ENCODE measurements around the gene CFAP299. TPM values are rescaled to one million over a fixed set of nuclear protein-coding genes. Genes with fewer than 3 reads are reported as not detected.

The CFAP299 gene
- total RNA-seq, 1 donor from 2014 or later = not detected

DNA sequence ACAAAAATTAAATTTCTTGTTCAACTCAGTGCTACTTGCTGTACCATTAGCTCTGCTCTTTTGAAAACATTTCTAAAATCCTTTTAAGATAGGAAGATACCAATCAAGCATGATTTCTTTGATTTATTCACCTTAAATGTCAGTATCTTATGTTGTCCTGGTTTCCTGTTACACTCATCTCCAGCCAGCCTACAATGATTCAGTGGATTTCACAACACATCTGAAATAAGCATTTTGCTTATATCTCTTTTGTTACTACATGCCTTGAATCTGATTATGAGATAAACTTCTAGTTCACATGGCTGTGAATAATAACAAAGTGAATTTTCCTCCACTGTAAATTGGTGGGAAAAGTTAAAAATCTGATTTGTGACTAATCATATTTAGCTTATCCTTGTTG is 582.5 kb downstream of the CFAP299 start:
- Mint-ChIP-seq H3K4me3 (no peak overlapping the region), H3K4me1 (no peaks in the 10 kb centered on the region), H3K27me3 (ENCODE audit: low read depth) (peaks cover 35% of the 10 kb centered on the region), H3K36me3 (ENCODE audit: low read depth) (no peaks in the 10 kb centered on the region), H3K27ac (ENCODE audit: unreplicated experiment) (no peak overlapping the region), H3K9me3 (no peaks in the 10 kb centered on the region)
- TF ChIP-seq, protein P1, sequence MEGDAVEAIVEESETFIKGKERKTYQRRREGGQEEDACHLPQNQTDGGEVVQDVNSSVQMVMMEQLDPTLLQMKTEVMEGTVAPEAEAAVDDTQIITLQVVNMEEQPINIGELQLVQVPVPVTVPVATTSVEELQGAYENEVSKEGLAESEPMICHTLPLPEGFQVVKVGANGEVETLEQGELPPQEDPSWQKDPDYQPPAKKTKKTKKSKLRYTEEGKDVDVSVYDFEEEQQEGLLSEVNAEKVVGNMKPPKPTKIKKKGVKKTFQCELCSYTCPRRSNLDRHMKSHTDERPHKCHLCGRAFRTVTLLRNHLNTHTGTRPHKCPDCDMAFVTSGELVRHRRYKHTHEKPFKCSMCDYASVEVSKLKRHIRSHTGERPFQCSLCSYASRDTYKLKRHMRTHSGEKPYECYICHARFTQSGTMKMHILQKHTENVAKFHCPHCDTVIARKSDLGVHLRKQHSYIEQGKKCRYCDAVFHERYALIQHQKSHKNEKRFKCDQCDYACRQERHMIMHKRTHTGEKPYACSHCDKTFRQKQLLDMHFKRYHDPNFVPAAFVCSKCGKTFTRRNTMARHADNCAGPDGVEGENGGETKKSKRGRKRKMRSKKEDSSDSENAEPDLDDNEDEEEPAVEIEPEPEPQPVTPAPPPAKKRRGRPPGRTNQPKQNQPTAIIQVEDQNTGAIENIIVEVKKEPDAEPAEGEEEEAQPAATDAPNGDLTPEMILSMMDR (conservative IDR thresholded peaks at IDR 0.05) = no peak
- DNase-seq (ENCODE audit: low read depth, low spot score) = no peak

DNA sequence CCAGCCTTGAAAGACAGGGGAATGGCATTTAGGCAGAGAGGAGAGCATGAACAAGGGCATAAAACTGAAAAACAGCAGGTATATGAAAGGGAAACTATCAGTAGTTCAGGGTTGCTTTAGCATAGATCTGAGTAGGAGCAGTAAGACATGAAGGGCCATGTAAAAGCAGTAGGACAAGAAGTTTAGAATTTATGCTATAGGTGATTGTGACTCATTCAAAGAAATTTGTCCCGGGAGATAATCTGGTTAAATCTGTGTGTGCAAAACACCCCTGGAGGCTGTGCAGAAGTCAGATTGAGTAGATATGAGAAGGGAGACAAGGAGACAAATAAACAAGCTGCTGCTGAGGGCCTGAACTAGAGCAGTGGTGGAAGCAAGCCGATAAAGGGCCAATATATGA is 585.9 kb downstream of the CFAP299 start:
- Mint-ChIP-seq H3K27ac (ENCODE audit: unreplicated experiment) (no peak overlapping the region), H3K4me1 (no peaks in the 10 kb centered on the region), H3K9me3 (no peaks in the 10 kb centered on the region), H3K27me3 (ENCODE audit: low read depth) (peaks cover 24% of the 10 kb centered on the region), H3K4me3 (no peak overlapping the region), H3K36me3 (ENCODE audit: low read depth) (no peaks in the 10 kb centered on the region)
- DNase-seq (ENCODE audit: low read depth, low spot score) = no peak
- TF ChIP-seq, protein P1 (conservative IDR thresholded peaks at IDR 0.05) = no peak

DNA sequence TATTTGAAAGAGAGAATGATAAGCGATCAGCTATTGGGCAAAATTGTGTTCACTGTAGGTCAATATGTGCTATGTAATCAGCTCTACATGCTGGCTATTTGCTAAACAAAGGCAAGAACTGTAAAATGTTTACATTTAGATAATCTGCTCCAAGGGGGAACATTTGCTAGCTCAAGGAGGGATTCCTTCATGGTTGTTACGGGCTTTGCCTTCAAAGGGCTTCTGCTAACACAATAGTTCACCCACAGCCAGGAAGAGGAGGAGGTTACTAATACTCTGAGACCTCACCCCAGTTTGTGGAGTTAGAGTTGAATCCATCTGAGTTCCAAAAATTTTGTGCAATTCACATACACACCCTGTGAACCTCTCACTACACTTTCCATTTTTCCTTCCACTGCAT is 587.4 kb downstream of the CFAP299 start:
- TF ChIP-seq, protein P1 (conservative IDR thresholded peaks at IDR 0.05) = no peak
- no peaks in the 10 kb centered on the region for H3K4me1 Mint-ChIP-seq
- no peaks in the 10 kb centered on the region for H3K9me3 Mint-ChIP-seq
- no peak overlapping the region for H3K27ac Mint-ChIP-seq (ENCODE audit: unreplicated experiment)
- no peak overlapping the region for H3K4me3 Mint-ChIP-seq
- no peaks in the 10 kb centered on the region for H3K36me3 Mint-ChIP-seq (ENCODE audit: low read depth)
- H3K27me3 Mint-ChIP-seq (ENCODE audit: low read depth) = peaks cover 15% of the 10 kb centered on the region
- DNase-seq (ENCODE audit: low read depth, low spot score) = no peak

DNA sequence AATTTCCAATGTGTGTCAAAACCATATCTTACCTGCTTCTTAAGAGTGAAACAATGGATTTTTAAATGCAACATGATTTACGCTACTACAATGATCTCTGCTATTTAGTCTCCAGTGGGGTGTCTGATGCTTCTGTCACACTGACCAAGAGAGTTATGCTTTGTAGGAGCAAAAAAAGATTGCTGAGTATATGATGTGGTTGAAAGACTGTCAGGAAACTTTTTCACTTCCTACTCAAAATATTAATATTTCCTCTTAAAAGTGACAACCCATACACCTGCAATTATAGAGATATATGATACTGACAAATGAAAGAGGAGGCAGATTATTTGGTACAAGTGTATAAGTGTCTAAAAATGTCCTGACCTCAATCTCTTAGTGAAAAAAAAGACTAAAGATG is 589.8 kb downstream of the CFAP299 start:
- no peaks in the 10 kb centered on the region for H3K9me3 Mint-ChIP-seq
- no peak for DNase-seq (ENCODE audit: low read depth, low spot score)

DNA sequence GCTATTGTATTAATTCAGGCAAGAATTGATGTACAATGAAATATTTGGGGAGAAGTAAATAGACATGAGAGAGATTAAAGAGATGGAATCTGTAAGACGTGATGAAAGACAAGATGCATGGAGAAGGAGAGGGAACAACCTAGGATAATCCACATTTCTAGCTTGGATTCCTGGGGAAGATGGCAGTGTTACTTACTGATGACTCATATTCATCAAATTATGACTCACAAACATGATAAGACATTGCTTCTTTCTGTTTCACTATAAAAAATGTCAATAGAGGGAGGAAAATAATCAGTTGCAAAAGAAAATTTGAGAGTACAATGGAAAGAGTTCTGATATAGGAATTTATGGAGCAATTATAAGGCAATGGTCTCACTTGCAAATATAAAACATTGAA is 590.9 kb downstream of the CFAP299 start:
- Mint-ChIP-seq H3K36me3 (ENCODE audit: low read depth) (no peaks in the 10 kb centered on the region), H3K4me1 (no peaks in the 10 kb centered on the region), H3K27ac (ENCODE audit: unreplicated experiment) (no peak overlapping the region), H3K9me3 (no peaks in the 10 kb centered on the region), H3K4me3 (no peak overlapping the region), H3K27me3 (ENCODE audit: low read depth) (peaks cover 5% of the 10 kb centered on the region)
- TF ChIP-seq, protein P1 (conservative IDR thresholded peaks at IDR 0.05) = no peak
- no peak for DNase-seq (ENCODE audit: low read depth, low spot score)

More for the DNA sequence above, 589.8 kb downstream of the CFAP299 start:
- Mint-ChIP-seq H3K4me1 (no peaks in the 10 kb centered on the region), H3K27ac (ENCODE audit: unreplicated experiment) (no peak overlapping the region), H3K27me3 (ENCODE audit: low read depth) (peaks cover 5% of the 10 kb centered on the region), H3K4me3 (no peak overlapping the region), H3K36me3 (ENCODE audit: low read depth) (no peaks in the 10 kb centered on the region)
- TF ChIP-seq, protein P1 (conservative IDR thresholded peaks at IDR 0.05) = no peak

DNA sequence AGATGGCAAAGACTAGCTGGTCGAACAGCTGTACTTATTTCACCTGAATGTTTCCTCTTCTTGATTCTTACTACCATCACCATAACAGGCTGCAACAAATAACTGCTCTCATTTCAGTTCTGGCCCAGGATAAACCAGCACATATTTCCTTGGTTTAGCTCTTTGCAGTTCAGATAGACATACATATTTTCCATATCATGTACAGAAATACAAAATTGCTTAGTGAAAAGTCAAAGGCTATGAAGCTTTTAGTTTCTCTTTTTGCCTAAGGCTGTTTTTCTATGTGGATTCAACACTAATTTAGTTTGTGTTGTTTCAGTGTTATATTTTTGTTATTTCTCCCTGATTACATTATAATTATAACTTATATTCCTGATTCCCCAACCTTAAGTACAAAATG is 591.4 kb downstream of the CFAP299 start:
- Mint-ChIP-seq H3K27me3 (ENCODE audit: low read depth) (peaks cover 5% of the 10 kb centered on the region), H3K36me3 (ENCODE audit: low read depth) (no peaks in the 10 kb centered on the region), H3K27ac (ENCODE audit: unreplicated experiment) (no peak overlapping the region), H3K4me3 (no peak overlapping the region), H3K4me1 (no peaks in the 10 kb centered on the region), H3K9me3 (no peaks in the 10 kb centered on the region)
- no peak for DNase-seq (ENCODE audit: low read depth, low spot score)
- TF ChIP-seq, protein P1 (conservative IDR thresholded peaks at IDR 0.05) = no peak

Data from neural crest cell (in vitro differentiated cells).